OCI-LY1 (cell line): ENCODE data around the gene GBF1.

ENCODE experiments used
- CTCF ChIP-seq: fragments of 200-600 bp; sonication (generic), shearing (Covaris generic); IDR thresholded peaks from 2 replicates; pipeline ENCODE4 v1.5.1; 2017; ENCODE audit warnings: mild to moderate bottlenecking, antibody characterized with exemption, low read length, moderate library complexity, mixed read lengths
- EZH2 ChIP-seq: fragments of 200-600 bp; sonication (generic), shearing (Covaris generic); IDR thresholded peaks from 2 replicates; pipeline ENCODE4 v1.8.0; 2017; ENCODE audit warnings: borderline replicate concordance, mixed run types, mild to moderate bottlenecking, antibody characterized with exemption, low read length, moderate library complexity, mixed read lengths

GRCh38 chr10:102299873-102300272 is 54.5 kb downstream of the GBF1 start:
- TF ChIP-seq CTCF (no peak), EZH2 (no peak)
